Measurements from ENCODE around the gene PNPO. TPM values are rescaled to one million over a fixed set of nuclear protein-coding genes. Genes with fewer than 3 reads are reported as not detected.

Gene PNPO
- total RNA-seq, 1 donor from 2014 or later = 26.5 TPM

DNA sequence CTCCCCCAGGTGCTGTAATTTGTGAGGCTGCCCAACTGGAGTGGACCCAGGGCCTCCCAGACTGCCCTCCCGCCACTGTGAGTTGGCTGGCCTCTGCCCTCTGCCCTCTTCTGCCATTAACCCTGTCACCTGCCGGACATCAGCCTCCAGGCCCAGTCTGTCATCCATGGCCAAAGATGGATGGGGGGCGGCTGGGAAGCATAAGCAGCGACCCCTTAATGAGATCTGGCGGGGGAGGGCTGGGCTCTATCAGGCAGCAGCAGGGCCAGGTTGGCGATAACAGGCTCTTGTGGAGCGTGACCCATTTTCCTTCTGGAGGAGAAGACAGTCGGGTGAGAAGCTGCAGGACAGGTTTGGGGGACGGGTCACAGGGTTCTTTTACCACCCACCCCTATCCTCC is 54.8 kb downstream of the PNPO start:
- Mint-ChIP-seq H3K36me3 (ENCODE audit: low read depth) (no peaks in the 10 kb centered on the region), H3K27ac (no peak overlapping the region), H3K27me3 (peaks cover 2% of the 10 kb centered on the region), H3K9me3 (no peaks in the 10 kb centered on the region), H3K4me3 (no peak overlapping the region), H3K4me1 (no peaks in the 10 kb centered on the region)
- ChIA-PET POLR2A (no interaction called here), CTCF (no interaction called here)
- TF ChIP-seq, protein P1, sequence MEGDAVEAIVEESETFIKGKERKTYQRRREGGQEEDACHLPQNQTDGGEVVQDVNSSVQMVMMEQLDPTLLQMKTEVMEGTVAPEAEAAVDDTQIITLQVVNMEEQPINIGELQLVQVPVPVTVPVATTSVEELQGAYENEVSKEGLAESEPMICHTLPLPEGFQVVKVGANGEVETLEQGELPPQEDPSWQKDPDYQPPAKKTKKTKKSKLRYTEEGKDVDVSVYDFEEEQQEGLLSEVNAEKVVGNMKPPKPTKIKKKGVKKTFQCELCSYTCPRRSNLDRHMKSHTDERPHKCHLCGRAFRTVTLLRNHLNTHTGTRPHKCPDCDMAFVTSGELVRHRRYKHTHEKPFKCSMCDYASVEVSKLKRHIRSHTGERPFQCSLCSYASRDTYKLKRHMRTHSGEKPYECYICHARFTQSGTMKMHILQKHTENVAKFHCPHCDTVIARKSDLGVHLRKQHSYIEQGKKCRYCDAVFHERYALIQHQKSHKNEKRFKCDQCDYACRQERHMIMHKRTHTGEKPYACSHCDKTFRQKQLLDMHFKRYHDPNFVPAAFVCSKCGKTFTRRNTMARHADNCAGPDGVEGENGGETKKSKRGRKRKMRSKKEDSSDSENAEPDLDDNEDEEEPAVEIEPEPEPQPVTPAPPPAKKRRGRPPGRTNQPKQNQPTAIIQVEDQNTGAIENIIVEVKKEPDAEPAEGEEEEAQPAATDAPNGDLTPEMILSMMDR (IDR thresholded peaks at IDR 0.05) = no peak
- DNase-seq = no peak
- no peak for ATAC-seq (ENCODE audit: low read depth)
- intact Hi-C loops (cut with micrococcal nuclease) = no loop called here

GRCh38 chr17:47997586-47997985 is 56.2 kb downstream of the PNPO start:
- CTCF ChIA-PET = no interaction called here
- peaks cover 2% of the 10 kb centered on the region for H3K27me3 Mint-ChIP-seq
- H3K9me3 Mint-ChIP-seq = no peaks in the 10 kb centered on the region
- ATAC-seq (ENCODE audit: low read depth) = no peak
- no peak overlapping the region for H3K4me3 Mint-ChIP-seq
- intact Hi-C loops (cut with micrococcal nuclease) = no loop called here
- POLR2A ChIA-PET = no interaction called here
- no peak for DNase-seq
- TF ChIP-seq, protein P1 (IDR thresholded peaks at IDR 0.05) = no peak
- no peak overlapping the region for H3K27ac Mint-ChIP-seq
- H3K36me3 Mint-ChIP-seq (ENCODE audit: low read depth) = no peaks in the 10 kb centered on the region
- H3K4me1 Mint-ChIP-seq = no peaks in the 10 kb centered on the region

DNA sequence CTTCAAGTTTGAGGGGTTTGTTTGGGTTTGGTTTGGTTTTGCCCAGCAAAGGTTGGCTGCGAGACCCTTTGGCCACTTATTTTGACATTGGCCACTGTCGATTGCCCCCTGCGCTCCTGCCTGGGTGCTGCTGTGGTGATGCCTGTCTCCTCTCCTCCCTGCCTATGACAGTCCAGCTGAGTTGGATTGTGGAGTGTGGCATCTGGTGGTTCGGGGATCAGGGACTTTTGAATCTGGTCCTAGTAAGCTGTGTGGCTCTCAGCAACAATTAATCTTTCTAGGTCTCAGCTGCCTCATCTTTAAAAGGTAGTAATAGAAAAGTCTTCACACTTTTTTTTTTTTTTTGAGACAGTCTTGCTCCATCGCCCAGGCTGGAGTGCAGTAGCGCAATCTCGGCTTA is 56.7 kb downstream of the PNPO start:
- POLR2A ChIA-PET = no interaction called here
- Mint-ChIP-seq H3K27me3 (peaks cover 2% of the 10 kb centered on the region), H3K4me3 (no peak overlapping the region), H3K27ac (no peak overlapping the region), H3K9me3 (no peaks in the 10 kb centered on the region), H3K4me1 (peaks cover 4% of the 10 kb centered on the region), H3K36me3 (ENCODE audit: low read depth) (no peaks in the 10 kb centered on the region)
- intact Hi-C loops (cut with micrococcal nuclease) = no loop called here
- ATAC-seq (ENCODE audit: low read depth) (no peak), DNase-seq (no peak)
- CTCF ChIA-PET = no interaction called here
- TF ChIP-seq, protein P1 (IDR thresholded peaks at IDR 0.05) = no peak

Other genes starting within 250 kb of the PNPO start
- 3.6 and 4.1 TPM in 2 replicates for gene TBKBP1, start 247.4 kb upstream of the PNPO start, total RNA-seq
- gene TBX21, start 208.3 kb upstream of the PNPO start, total RNA-seq = 3.6 and 3.8 TPM in 2 replicates
- 28.8 and 34.4 TPM in 2 replicates for gene OSBPL7, start 119.8 kb upstream of the PNPO start, total RNA-seq
- 36.4 and 37.4 TPM in 2 replicates for gene MRPL10, start 110.0 kb upstream of the PNPO start, total RNA-seq
- gene LRRC46, start 109.9 kb upstream of the PNPO start, total RNA-seq = 1.5 and 1.9 TPM in 2 replicates
- gene SCRN2, start 100.3 kb upstream of the PNPO start, total RNA-seq = 32.1 and 36.3 TPM in 2 replicates
- gene SP6, start 90.4 kb upstream of the PNPO start, total RNA-seq = 0.09 TPM in 1 of 2 replicates, not detected in the other
- gene SP2, start 45.3 kb upstream of the PNPO start, total RNA-seq = 26.5 and 28.5 TPM in 2 replicates
- not detected in 2 replicates for gene PRR15L, start 16.3 kb downstream of the PNPO start, total RNA-seq
- 275 and 286 TPM in 2 replicates for gene CDK5RAP3, start 29.5 kb downstream of the PNPO start, total RNA-seq
- gene COPZ2, start 96.2 kb downstream of the PNPO start, total RNA-seq = 3.3 and 4.1 TPM in 2 replicates
- 127 and 141 TPM in 2 replicates for gene NFE2L1, start 106.8 kb downstream of the PNPO start, total RNA-seq
- gene CBX1, start 159.9 kb downstream of the PNPO start, total RNA-seq = 46.0 and 49.5 TPM in 2 replicates
- gene SNX11, start 166.2 kb downstream of the PNPO start, total RNA-seq = 129 and 145 TPM in 2 replicates